GM12878 (cell line): ENCODE results near the gene VAMP3. TPM values are rescaled to one million over a fixed set of nuclear protein-coding genes. Genes with fewer than 3 reads are reported as not detected.

Source experiments
- ASH2L ChIP-seq: fragments of 300-600, 200-600 bp; sonication (generic); IDR thresholded peaks from 2 replicates; pipeline ENCODE4 v1.6.1; 2017; ENCODE audit warnings: low read depth, mild to moderate bottlenecking, borderline replicate concordance
- BCL11A ChIP-seq: IDR thresholded peaks from 2 replicates; pipeline ENCODE4 v1.6.1; 2011; ENCODE audit warnings: low read depth, low read length
- CEBPZ ChIP-seq: fragments of 150-350 bp; IDR thresholded peaks from 2 replicates; pipeline ENCODE4 v1.6.1; 2016; ENCODE audit warnings: low read depth, low read length
- CREM ChIP-seq: IDR thresholded peaks from 2 replicates; pipeline ENCODE4 v1.6.1; 2014; ENCODE audit warnings: antibody characterized with exemption, low read depth
- FOS ChIP-seq: IDR thresholded peaks from 3 replicates; pipeline ENCODE4 v1.6.1; 2011; ENCODE audit warnings: borderline replicate concordance; ENCODE audit not compliant: insufficient read length; ENCODE audit errors: extremely low read depth
- KAT2A ChIP-seq: conservative IDR thresholded peaks from 2 replicates; pipeline ENCODE4 v1.6.1; 2011; ENCODE audit warnings: low read depth, low read length; ENCODE audit not compliant: control insufficient read depth
- MTA3 ChIP-seq: IDR thresholded peaks from 2 replicates; pipeline ENCODE4 v1.6.1; 2012; ENCODE audit warnings: low read length, inconsistent platforms, borderline replicate concordance
- NBN ChIP-seq: fragments of 450-650 bp; IDR thresholded peaks from 2 replicates; pipeline ENCODE4 v1.6.1; 2016
- NKRF ChIP-seq: fragments of 450-650 bp; conservative IDR thresholded peaks from 2 replicates; pipeline ENCODE4 v1.6.1; 2017; ENCODE audit warnings: mild to moderate bottlenecking, moderate library complexity
- PAX5 ChIP-seq: IDR thresholded peaks from 2 replicates; pipeline ENCODE4 v1.6.1; 2011; ENCODE audit warnings: low read depth, low read length, borderline replicate concordance
- POLR2A ChIP-seq: IDR thresholded peaks from 2 replicates; pipeline ENCODE4 v1.6.1; 2011; ENCODE audit warnings: low read depth, mild to moderate bottlenecking, low read length
- POLR2AphosphoS5 ChIP-seq: IDR thresholded peaks from 2 replicates; pipeline ENCODE4 v1.6.1; 2011; ENCODE audit warnings: mild to moderate bottlenecking, low read length, inconsistent platforms
- POU2F2 ChIP-seq: IDR thresholded peaks from 3 replicates; pipeline ENCODE4 v1.6.1; 2011; ENCODE audit warnings: low read depth, mild to moderate bottlenecking, low read length, borderline replicate concordance
- RB1 ChIP-seq: fragments of 450-650 bp; formaldehyde crosslinking; IDR thresholded peaks from 2 replicates; pipeline ENCODE4 v1.6.1; 2017; ENCODE audit warnings: mild to moderate bottlenecking, borderline replicate concordance
- TCF12 ChIP-seq: IDR thresholded peaks from 2 replicates; pipeline ENCODE4 v1.6.1; 2011; ENCODE audit warnings: low read depth, mild to moderate bottlenecking, low read length
- polyA plus RNA-seq, 11 experiments: library from polyadenylated mRNA; depleted of rRNA in 4 of 11; unstranded in 6 of 11; stranded (reverse) in 5 of 11; fragments of >200 nt; fragmentation: Nextera tagmentation in 4 of 11; fragmentation: Illumina TruSeq in 1 of 11; extraction: Ambion mirVana in 4 of 11; extraction: Trizol in 1 of 11; gene quantifications; 1 replicate in 1 of 11; 2 replicates in 10 of 11; pipeline versions ENCODE4 v1.2.1 to v1.2.3, GENCODE V29; 2011 to 2016; ENCODE audit warnings: inconsistent platforms in 2 of 11, missing spikeins in 2 of 11, low read depth in 1 of 11
- total RNA-seq, 4 experiments: library from RNA; depleted of rRNA in 3 of 4; stranded (reverse); fragments of >200 nt in 3 of 4; fragmentation: Illumina TruSeq in 1 of 4; extraction: Trizol in 1 of 4; gene quantifications; 2 replicates each; pipeline versions ENCODE4 v1.2.1 to v1.2.3, GENCODE V29; 2013 to 2021
- TF ChIP-seq, protein P1 (sequence below): fragments of 450-650 bp; IDR thresholded peaks from 2 replicates; pipeline ENCODE4 v1.6.1; 2017; ENCODE audit warnings: antibody characterized with exemption, mild to moderate bottlenecking, moderate library complexity
- TF ChIP-seq, protein P2 (sequence below): fragments of 150-350 bp; IDR thresholded peaks from 2 replicates; pipeline ENCODE4 v1.6.1; 2014; ENCODE audit warnings: mild to moderate bottlenecking, low read depth, low read length

VAMP3 gene
- total and polyA plus RNA-seq, 10 of the 15 experiments (the other 5 are each of a cell fraction or from before 2014, with no cell fraction given) = 4.8 to 24.9 (median 9.7) TPM

DNA sequence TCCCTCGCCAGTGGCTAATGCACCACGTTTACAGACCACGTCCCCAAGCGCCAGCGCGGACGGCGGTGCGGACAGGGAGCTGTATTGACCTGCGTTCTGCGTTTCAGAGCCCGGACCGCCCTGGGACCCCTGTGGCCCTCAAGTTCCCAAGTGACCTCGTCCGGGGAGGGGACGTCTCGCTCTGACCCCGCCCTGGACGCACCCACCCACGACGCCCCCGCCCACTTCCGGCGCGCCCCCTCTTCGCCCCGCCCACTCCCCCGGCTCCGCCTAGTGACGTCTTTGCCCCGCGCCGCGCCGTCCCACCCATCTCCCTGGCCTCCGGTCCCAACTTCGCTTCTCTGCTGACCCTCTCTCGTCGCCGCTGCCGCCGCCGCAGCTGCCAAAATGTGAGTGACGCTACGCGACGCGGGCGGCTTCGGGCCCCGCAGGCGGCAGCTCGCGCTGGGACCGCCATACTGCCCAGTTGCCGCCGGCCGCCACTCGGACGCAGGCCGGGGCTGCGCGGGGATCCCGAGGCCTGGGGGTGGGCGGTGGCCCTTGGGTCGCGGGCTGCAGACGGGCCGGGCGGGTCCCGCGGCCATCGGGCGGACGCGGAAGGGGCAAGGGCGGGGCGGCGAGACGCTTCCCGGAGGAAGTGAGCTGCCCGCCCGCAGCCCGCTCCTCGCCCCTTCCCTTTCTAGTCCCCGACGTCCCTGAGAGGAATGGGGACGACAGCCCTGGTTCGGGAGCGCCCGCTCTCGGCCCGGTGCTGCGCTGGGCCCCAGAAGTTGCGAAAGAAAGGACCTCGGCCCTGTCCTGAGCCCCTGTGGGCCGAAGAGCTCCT is at the start of gene VAMP3 (continued):
- no peak for TF ChIP-seq CEBPZ
- TF ChIP-seq TCF12 = no peak
- no peak for TF ChIP-seq MTA3
- no peak for TF ChIP-seq BCL11A
- TF ChIP-seq POU2F2 = no peak
- TF ChIP-seq, protein P1, sequence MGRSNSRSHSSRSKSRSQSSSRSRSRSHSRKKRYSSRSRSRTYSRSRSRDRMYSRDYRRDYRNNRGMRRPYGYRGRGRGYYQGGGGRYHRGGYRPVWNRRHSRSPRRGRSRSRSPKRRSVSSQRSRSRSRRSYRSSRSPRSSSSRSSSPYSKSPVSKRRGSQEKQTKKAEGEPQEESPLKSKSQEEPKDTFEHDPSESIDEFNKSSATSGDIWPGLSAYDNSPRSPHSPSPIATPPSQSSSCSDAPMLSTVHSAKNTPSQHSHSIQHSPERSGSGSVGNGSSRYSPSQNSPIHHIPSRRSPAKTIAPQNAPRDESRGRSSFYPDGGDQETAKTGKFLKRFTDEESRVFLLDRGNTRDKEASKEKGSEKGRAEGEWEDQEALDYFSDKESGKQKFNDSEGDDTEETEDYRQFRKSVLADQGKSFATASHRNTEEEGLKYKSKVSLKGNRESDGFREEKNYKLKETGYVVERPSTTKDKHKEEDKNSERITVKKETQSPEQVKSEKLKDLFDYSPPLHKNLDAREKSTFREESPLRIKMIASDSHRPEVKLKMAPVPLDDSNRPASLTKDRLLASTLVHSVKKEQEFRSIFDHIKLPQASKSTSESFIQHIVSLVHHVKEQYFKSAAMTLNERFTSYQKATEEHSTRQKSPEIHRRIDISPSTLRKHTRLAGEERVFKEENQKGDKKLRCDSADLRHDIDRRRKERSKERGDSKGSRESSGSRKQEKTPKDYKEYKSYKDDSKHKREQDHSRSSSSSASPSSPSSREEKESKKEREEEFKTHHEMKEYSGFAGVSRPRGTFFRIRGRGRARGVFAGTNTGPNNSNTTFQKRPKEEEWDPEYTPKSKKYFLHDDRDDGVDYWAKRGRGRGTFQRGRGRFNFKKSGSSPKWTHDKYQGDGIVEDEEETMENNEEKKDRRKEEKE = no peak
- no peak for TF ChIP-seq PAX5
- no peak for TF ChIP-seq FOS
- peak; percentile 93 for TF ChIP-seq NKRF
- 0 out of 2 replicates have a peak, but pooled peaks have one; percentile 65 for TF ChIP-seq RB1
- TF ChIP-seq NBN = no peak
- no peak for TF ChIP-seq ASH2L
- TF ChIP-seq, protein P2, sequence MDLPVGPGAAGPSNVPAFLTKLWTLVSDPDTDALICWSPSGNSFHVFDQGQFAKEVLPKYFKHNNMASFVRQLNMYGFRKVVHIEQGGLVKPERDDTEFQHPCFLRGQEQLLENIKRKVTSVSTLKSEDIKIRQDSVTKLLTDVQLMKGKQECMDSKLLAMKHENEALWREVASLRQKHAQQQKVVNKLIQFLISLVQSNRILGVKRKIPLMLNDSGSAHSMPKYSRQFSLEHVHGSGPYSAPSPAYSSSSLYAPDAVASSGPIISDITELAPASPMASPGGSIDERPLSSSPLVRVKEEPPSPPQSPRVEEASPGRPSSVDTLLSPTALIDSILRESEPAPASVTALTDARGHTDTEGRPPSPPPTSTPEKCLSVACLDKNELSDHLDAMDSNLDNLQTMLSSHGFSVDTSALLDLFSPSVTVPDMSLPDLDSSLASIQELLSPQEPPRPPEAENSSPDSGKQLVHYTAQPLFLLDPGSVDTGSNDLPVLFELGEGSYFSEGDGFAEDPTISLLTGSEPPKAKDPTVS = no peak
- TF ChIP-seq CREM = peak; percentile 96
- peak; percentile 83 for TF ChIP-seq POLR2A
- no peak for TF ChIP-seq POLR2AphosphoS5
- no peak for TF ChIP-seq KAT2A
